IMR-90 (cell line): ENCODE data around the gene PRKAB1. TPM values are rescaled to one million over a fixed set of nuclear protein-coding genes. Genes with fewer than 3 reads are reported as not detected.

ENCODE experiments used
- ATAC-seq: fragments of 200-7000 bp; cut with Tn5 transposase; 2 replicates; pipeline ENCODE4 v1.9.1; 2020; ENCODE audit warnings: low read depth, mild to moderate bottlenecking, moderate library complexity
- BruUV-seq: library from RNA; stranded (reverse); fragments of 400-500 nt; replicated peaks from 2 replicates; lab custom pipeline; 2021; lab: Mats Ljungman, UMichigan
- CTCF ChIA-PET: fragments of 300-600 bp; formaldehyde crosslinking; extraction: SDS; loops from one replicate; lab custom pipeline; 2021; ENCODE audit warnings: antibody characterized with exemption; lab: Yijun Ruan, JAX
- POLR2A ChIA-PET: fragments of 300-600 bp; sonication (Branson Sonifier 250); formaldehyde crosslinking; loops from one replicate; lab custom pipeline; 2022; ENCODE audit warnings: antibody characterized with exemption; ENCODE audit not compliant: unreplicated experiment; lab: Charles Lee
- DNase-seq: peaks from one replicate; pipeline ENCODE4 v3.0.0; 2013
- H2AFZ ChIP-seq: replicated peaks from 2 replicates; pipeline ENCODE3; 2013; ENCODE audit warnings: low read length, mild to moderate bottlenecking; ENCODE audit not compliant: poor library complexity
- H2AK5ac ChIP-seq: 2 replicates; pipeline ENCODE4 v1.6.1; 2013; ENCODE audit warnings: low read depth, low read length, inconsistent platforms
- H2AK9ac ChIP-seq: replicated peaks from 2 replicates; pipeline ENCODE3; 2013; ENCODE audit warnings: mild to moderate bottlenecking, low read depth, low read length, moderate library complexity; ENCODE audit not compliant: poor library complexity
- H2BK120ac ChIP-seq: 2 replicates; pipeline ENCODE4 v1.6.1; 2013; ENCODE audit warnings: low read depth, low read length, inconsistent platforms
- H2BK15ac ChIP-seq: 3 replicates; pipeline ENCODE4 v1.6.1; 2013; ENCODE audit warnings: low read depth, low read length, inconsistent platforms
- H2BK20ac ChIP-seq: 2 replicates; pipeline ENCODE4 v1.6.1; 2013; ENCODE audit warnings: low read depth, mild to moderate bottlenecking, inconsistent platforms, low read length, moderate library complexity
- H2BK5ac ChIP-seq: 2 replicates; pipeline ENCODE4 v1.6.1; 2013; ENCODE audit warnings: mild to moderate bottlenecking, low read depth, low read length, inconsistent platforms; ENCODE audit not compliant: poor library complexity, severe bottlenecking
- H3K14ac ChIP-seq: replicated peaks from 2 replicates; pipeline ENCODE4 v1.6.1; 2013; ENCODE audit warnings: low read depth, low read length, inconsistent platforms
- H3K18ac ChIP-seq: 2 replicates; pipeline ENCODE4 v1.6.1; 2013; ENCODE audit warnings: low read depth, low read length, control low read depth
- H3K23ac ChIP-seq: 2 replicates; pipeline ENCODE4 v1.6.1; 2013; ENCODE audit warnings: low read depth, low read length, inconsistent platforms
- H3K27ac ChIP-seq: 2 replicates; pipeline ENCODE4 v1.5.1; 2013; ENCODE audit warnings: mild to moderate bottlenecking, control low read depth, low read length; ENCODE audit not compliant: insufficient read depth
- H3K27me3 ChIP-seq: 2 replicates; pipeline ENCODE4 v1.6.1; 2013; ENCODE audit warnings: low read length; ENCODE audit not compliant: control insufficient read depth, insufficient read depth
- H3K36me3 ChIP-seq: 2 replicates; pipeline ENCODE4 v1.6.1; 2013; ENCODE audit warnings: low read length, mixed read lengths; ENCODE audit not compliant: control insufficient read depth, insufficient read depth
- H3K4ac ChIP-seq: 2 replicates; pipeline ENCODE4 v1.6.1; 2013; ENCODE audit warnings: low read depth, low read length, inconsistent platforms
- H3K4me1 ChIP-seq: 2 replicates; pipeline ENCODE4 v1.6.1; 2013; ENCODE audit warnings: low read length, mixed read lengths; ENCODE audit not compliant: control insufficient read depth, insufficient read depth
- H3K4me2 ChIP-seq: 2 replicates; pipeline ENCODE4 v1.6.1; 2013; ENCODE audit warnings: low read depth, mild to moderate bottlenecking, control low read depth, low read length, moderate library complexity
- H3K4me3 ChIP-seq: 2 replicates; pipeline ENCODE4 v1.5.1; 2013; ENCODE audit warnings: low read depth, mild to moderate bottlenecking, control low read depth, low read length, moderate library complexity; ENCODE audit not compliant: insufficient read depth
- H3K56ac ChIP-seq: 2 replicates; pipeline ENCODE4 v1.6.1; 2013; ENCODE audit warnings: low read length, inconsistent platforms; ENCODE audit not compliant: insufficient read depth; ENCODE audit errors: extremely low read depth
- H3K79me1 ChIP-seq, 2 experiments: 2 replicates each; pipeline ENCODE4 v1.6.1; 2013; ENCODE audit warnings: low read length in 2 of 2, inconsistent platforms in 1 of 2, low read depth in 1 of 2
- H3K9ac ChIP-seq: 2 replicates; pipeline ENCODE4 v1.6.1; 2013; ENCODE audit warnings: low read depth, low read length, control low read depth
- H3K9me1 ChIP-seq: 2 replicates; pipeline ENCODE4 v1.6.1; 2013; ENCODE audit warnings: low read length, inconsistent platforms; ENCODE audit not compliant: insufficient read depth
- H3K9me3 ChIP-seq: 2 replicates; pipeline ENCODE4 v1.6.1; 2013; ENCODE audit warnings: low read length; ENCODE audit not compliant: control insufficient read depth, insufficient read depth
- H4K20me1 ChIP-seq: 2 replicates; pipeline ENCODE4 v1.6.1; 2013; ENCODE audit warnings: low read length, inconsistent platforms; ENCODE audit not compliant: insufficient read depth
- H4K5ac ChIP-seq: 2 replicates; pipeline ENCODE4 v1.6.1; 2013; ENCODE audit warnings: mild to moderate bottlenecking, low read depth, low read length, control low read depth
- H4K8ac ChIP-seq, 2 experiments: 2 replicates each; pipeline ENCODE4 v1.6.1; 2013; ENCODE audit warnings: low read depth in 2 of 2, low read length in 2 of 2, control low read depth in 1 of 2, inconsistent platforms in 1 of 2
- H4K91ac ChIP-seq: 2 replicates; pipeline ENCODE4 v1.6.1; 2013; ENCODE audit warnings: low read depth, low read length, inconsistent platforms; ENCODE audit not compliant: insufficient read depth
- BHLHE40 ChIP-seq: fragments of 150-350 bp; IDR thresholded peaks from 2 replicates; pipeline ENCODE4 v1.6.1; 2016; ENCODE audit warnings: mild to moderate bottlenecking, low read depth, low read length
- CEBPB ChIP-seq: IDR thresholded peaks from 2 replicates; pipeline ENCODE4 v1.6.1; 2012; ENCODE audit warnings: low read depth, low read length, improper control_type of control experiment
- CHD1 ChIP-seq: IDR thresholded peaks from 2 replicates; pipeline ENCODE4 v1.6.1; 2012; ENCODE audit warnings: low read depth, low read length, improper control_type of control experiment
- FOS ChIP-seq: fragments of 150-350 bp; IDR thresholded peaks from 2 replicates; pipeline ENCODE4 v1.6.1; 2016; ENCODE audit warnings: low read depth, low read length
- MAFK ChIP-seq: IDR thresholded peaks from 2 replicates; pipeline ENCODE4 v1.6.1; 2012; ENCODE audit warnings: low read depth, low read length, improper control_type of control experiment
- MAZ ChIP-seq: IDR thresholded peaks from 2 replicates; pipeline ENCODE4 v1.6.1; 2012; ENCODE audit warnings: low read depth, mild to moderate bottlenecking, low read length, improper control_type of control experiment, moderate library complexity, borderline replicate concordance
- MXI1 ChIP-seq: IDR thresholded peaks from 2 replicates; pipeline ENCODE4 v1.6.1; 2012; ENCODE audit warnings: low read depth, mild to moderate bottlenecking, low read length, moderate library complexity, borderline replicate concordance
- NFE2L2 ChIP-seq: fragments of 150-350 bp; IDR thresholded peaks from 2 replicates; pipeline ENCODE4 v1.6.1; 2016; ENCODE audit warnings: low read depth, mild to moderate bottlenecking, low read length
- POLR2A ChIP-seq: IDR thresholded peaks from 2 replicates; pipeline ENCODE4 v1.6.1; 2012; ENCODE audit warnings: mild to moderate bottlenecking, low read depth, low read length
- RAD21 ChIP-seq: IDR thresholded peaks from 2 replicates; pipeline ENCODE4 v1.6.1; 2012; ENCODE audit warnings: low read length, improper control_type of control experiment
- RCOR1 ChIP-seq: IDR thresholded peaks from 2 replicates; pipeline ENCODE4 v1.6.1; 2012; ENCODE audit warnings: mild to moderate bottlenecking, low read length, improper control_type of control experiment; ENCODE audit not compliant: insufficient replicate concordance
- RFX5 ChIP-seq: IDR thresholded peaks from 2 replicates; pipeline ENCODE4 v1.8.0; 2012; ENCODE audit warnings: low read depth, mild to moderate bottlenecking, low read length, moderate library complexity
- SMC3 ChIP-seq: fragments of 150-350 bp; IDR thresholded peaks from 2 replicates; pipeline ENCODE4 v1.6.1; 2016; ENCODE audit warnings: low read depth, mild to moderate bottlenecking, antibody characterized with exemption, low read length, moderate library complexity
- WGBS, 2 experiments: methylation state at CpG; one replicate each; pipeline versions ENCODE4 v1.1.5 to v1.1.7; 2013; ENCODE audit warnings: missing lambda C conversion rate in 2 of 2; ENCODE audit not compliant: insufficient read length in 1 of 2; ENCODE audit errors: extremely low coverage in 2 of 2; 5-methylcytosine and 5-hydroxymethylcytosine counted together
- dilution Hi-C: fragments of 300-500 bp; cut with HindIII; formaldehyde crosslinking; loops from one replicate; pipeline ENCODE4 v1.14.3; 2018; ENCODE audit warnings: low sequenced_read_pairs; ENCODE audit not compliant: unreplicated experiment
- in situ Hi-C: fragments of 300-500 bp; cut with MboI; formaldehyde crosslinking; loops from 3 replicates; pipeline ENCODE4 v1.14.3; 2019; ENCODE audit warnings: low sequenced_read_pairs, inconsistent platforms, mixed read lengths
- intact Hi-C: fragments of 100-400 bp; cut with micrococcal nuclease; formaldehyde crosslinking; loops from 2 replicates; pipeline ENCODE4 v1.10.0; 2022
- polyA plus RNA-seq, 3 experiments: library from polyadenylated mRNA; depleted of rRNA; stranded (reverse); fragments of >200 nt; gene quantifications; 2 replicates each; pipeline ENCODE4 v1.2.3, GENCODE V29; 2012; ENCODE audit warnings: low replicate concordance in 1 of 3
- total RNA-seq: library from RNA; depleted of rRNA; stranded (reverse); fragments of >200 nt; gene quantifications from 2 replicates; pipeline ENCODE4 v1.2.3, GENCODE V29; 2012
- TF ChIP-seq, protein P1 (sequence below): fragments of 150-350 bp; IDR thresholded peaks from 2 replicates; pipeline ENCODE4 v1.6.1; 2016; ENCODE audit warnings: low read depth, mild to moderate bottlenecking, low read length, moderate library complexity, borderline replicate concordance
- TF ChIP-seq, protein P2 (sequence below): conservative IDR thresholded peaks from 2 replicates; pipeline ENCODE4 v1.5.1; 2012; ENCODE audit warnings: mild to moderate bottlenecking, low read depth, low read length, improper control_type of control experiment
- TF ChIP-seq, protein P3 (sequence below): fragments of 150-350 bp; IDR thresholded peaks from 2 replicates; pipeline ENCODE4 v1.6.1; 2017; ENCODE audit warnings: mild to moderate bottlenecking, antibody characterized with exemption, low read length, low read depth

PRKAB1 gene
- total and polyA plus RNA-seq, 2 of the 4 experiments (the other 2 are of a cell fraction), result 9.7 to 19.3 TPM

DNA sequence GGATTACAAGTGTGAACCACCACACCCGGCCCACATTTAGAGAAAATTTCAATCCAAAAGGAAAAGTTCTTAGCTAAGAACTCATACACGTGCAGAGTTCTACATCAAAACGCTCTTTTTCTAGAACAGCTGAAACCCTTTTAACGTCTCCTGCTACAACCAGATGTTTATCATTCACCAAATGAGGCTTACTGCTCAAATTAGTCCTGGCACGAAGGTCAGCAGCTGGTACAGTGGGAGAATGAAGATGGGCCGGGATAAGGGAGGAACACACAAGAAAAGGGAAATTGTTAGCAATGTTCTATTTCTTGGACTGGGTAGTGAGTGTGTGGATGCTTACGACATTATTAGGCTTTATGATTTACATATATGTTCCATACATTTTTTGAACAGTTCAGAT is 37.2 kb downstream of the PRKAB1 start:
- H3K9me1 ChIP-seq, result no peaks in the 10 kb centered on the region
- H2BK20ac ChIP-seq, result no peak overlapping the region
- intact Hi-C loops (no loop called here), dilution Hi-C loops (no loop called here), in situ Hi-C loops (no loop called here)
- no peak overlapping the region for H4K5ac ChIP-seq
- ChIA-PET POLR2A (no interaction called here), CTCF (interaction anchor here (2.3 kb wide), 1 partner anchor 10 kb away, joined by 7 read pairs; no protein-coding TSS in a partner anchor)
- no peaks in the 10 kb centered on the region for H3K4me1 ChIP-seq
- no peak overlapping the region for H3K4me2 ChIP-seq
- no peak overlapping the region for H4K91ac ChIP-seq
- peaks cover 5% of the 10 kb centered on the region for H3K36me3 ChIP-seq
- no peak overlapping the region for H3K4ac ChIP-seq
- H3K79me1 ChIP-seq, result no peaks in the 10 kb centered on the region; a peak in 1 of 4 replicates
- H3K23ac ChIP-seq, result no peak overlapping the region
- no peak for ATAC-seq
- WGBS, 2 experiments, result no CpG with 5 or more reads among the region's 7 CpGs
- no peak overlapping the region for H3K56ac ChIP-seq
- no peak overlapping the region for H4K8ac ChIP-seq
- DNase-seq, result no peak
- H4K20me1 ChIP-seq, result no peaks in the 10 kb centered on the region
- H3K4me3 ChIP-seq, result no peak overlapping the region
- TF ChIP-seq RCOR1 (no peak), MAFK (no peak), RAD21 (no peak), MAZ (no peak), NFE2L2 (no peak), POLR2A (no peak), BHLHE40 (no peak), RFX5 (no peak), SMC3 (no peak), CEBPB (no peak), MXI1 (no peak), CHD1 (no peak), FOS (no peak)
- TF ChIP-seq, protein P1, sequence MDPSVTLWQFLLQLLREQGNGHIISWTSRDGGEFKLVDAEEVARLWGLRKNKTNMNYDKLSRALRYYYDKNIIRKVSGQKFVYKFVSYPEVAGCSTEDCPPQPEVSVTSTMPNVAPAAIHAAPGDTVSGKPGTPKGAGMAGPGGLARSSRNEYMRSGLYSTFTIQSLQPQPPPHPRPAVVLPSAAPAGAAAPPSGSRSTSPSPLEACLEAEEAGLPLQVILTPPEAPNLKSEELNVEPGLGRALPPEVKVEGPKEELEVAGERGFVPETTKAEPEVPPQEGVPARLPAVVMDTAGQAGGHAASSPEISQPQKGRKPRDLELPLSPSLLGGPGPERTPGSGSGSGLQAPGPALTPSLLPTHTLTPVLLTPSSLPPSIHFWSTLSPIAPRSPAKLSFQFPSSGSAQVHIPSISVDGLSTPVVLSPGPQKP, result no peak
- TF ChIP-seq, protein P2, sequence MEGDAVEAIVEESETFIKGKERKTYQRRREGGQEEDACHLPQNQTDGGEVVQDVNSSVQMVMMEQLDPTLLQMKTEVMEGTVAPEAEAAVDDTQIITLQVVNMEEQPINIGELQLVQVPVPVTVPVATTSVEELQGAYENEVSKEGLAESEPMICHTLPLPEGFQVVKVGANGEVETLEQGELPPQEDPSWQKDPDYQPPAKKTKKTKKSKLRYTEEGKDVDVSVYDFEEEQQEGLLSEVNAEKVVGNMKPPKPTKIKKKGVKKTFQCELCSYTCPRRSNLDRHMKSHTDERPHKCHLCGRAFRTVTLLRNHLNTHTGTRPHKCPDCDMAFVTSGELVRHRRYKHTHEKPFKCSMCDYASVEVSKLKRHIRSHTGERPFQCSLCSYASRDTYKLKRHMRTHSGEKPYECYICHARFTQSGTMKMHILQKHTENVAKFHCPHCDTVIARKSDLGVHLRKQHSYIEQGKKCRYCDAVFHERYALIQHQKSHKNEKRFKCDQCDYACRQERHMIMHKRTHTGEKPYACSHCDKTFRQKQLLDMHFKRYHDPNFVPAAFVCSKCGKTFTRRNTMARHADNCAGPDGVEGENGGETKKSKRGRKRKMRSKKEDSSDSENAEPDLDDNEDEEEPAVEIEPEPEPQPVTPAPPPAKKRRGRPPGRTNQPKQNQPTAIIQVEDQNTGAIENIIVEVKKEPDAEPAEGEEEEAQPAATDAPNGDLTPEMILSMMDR, result no peak
- TF ChIP-seq, protein P3, sequence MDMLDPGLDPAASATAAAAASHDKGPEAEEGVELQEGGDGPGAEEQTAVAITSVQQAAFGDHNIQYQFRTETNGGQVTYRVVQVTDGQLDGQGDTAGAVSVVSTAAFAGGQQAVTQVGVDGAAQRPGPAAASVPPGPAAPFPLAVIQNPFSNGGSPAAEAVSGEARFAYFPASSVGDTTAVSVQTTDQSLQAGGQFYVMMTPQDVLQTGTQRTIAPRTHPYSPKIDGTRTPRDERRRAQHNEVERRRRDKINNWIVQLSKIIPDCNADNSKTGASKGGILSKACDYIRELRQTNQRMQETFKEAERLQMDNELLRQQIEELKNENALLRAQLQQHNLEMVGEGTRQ, result no peak
- H2AK9ac ChIP-seq, result no peak overlapping the region
- H2AK5ac ChIP-seq, result no peak overlapping the region
- no peak overlapping the region for H2AFZ ChIP-seq
- H3K27me3 ChIP-seq, result no peaks in the 10 kb centered on the region
- H2BK5ac ChIP-seq, result no peak overlapping the region
- no peak overlapping the region for H3K18ac ChIP-seq
- H2BK120ac ChIP-seq, result no peak overlapping the region
- H3K9ac ChIP-seq, result no peak overlapping the region
- no peaks in the 10 kb centered on the region for H3K9me3 ChIP-seq
- H3K27ac ChIP-seq, result no peak overlapping the region
- H2BK15ac ChIP-seq, result no peak overlapping the region
- no TSS peak for BruUV-seq
- H3K14ac ChIP-seq, result no peak overlapping the region
